Lower leg skin (tissue), 4 donors: ENCODE results near the gene HNRNPAB. TPM values are rescaled to one million over a fixed set of nuclear protein-coding genes. Genes with fewer than 3 reads are reported as not detected.

Source experiments
- DNase-seq, 2 donors: peaks; one replicate each; pipeline ENCODE4 v3.0.0-alpha.2; 2019; ENCODE audit warnings: low spot score in 2 of 2
- H3K4me3 ChIP-seq: fragments of 200-600 bp; sonication (generic); 2 replicates; pipeline ENCODE4 v1.5.1; 2017; ENCODE audit warnings: mild to moderate bottlenecking, low read depth; ENCODE audit not compliant: poor library complexity, severe bottlenecking
- POLR2A ChIP-seq, 2 donors: fragments of 450-650 bp; IDR thresholded peaks; one replicate each; pipeline ENCODE4 v1.6.1; 2016 to 2017; ENCODE audit warnings: antibody characterized with exemption in 2 of 2, mild to moderate bottlenecking in 1 of 2, moderate library complexity in 1 of 2
- WGBS, 2 donors: methylation state at CpG; one replicate each; pipeline ENCODE4 v1.1.5; 2018; 5-methylcytosine and 5-hydroxymethylcytosine counted together
- intact Hi-C: fragments of 100-400 bp; cut with DNase I; formaldehyde crosslinking; loops from one replicate; pipeline ENCODE4 v1.15.0; 2023; ENCODE audit warnings: low total_unique reads
- total RNA-seq, 4 donors: library from RNA; depleted of rRNA; stranded (reverse); fragments of >200 nt; gene quantifications; one replicate each; pipeline ENCODE4 v1.1.0, GENCODE V29; 2016
- TF ChIP-seq, protein P1 (sequence below), 3 donors: fragments of 450-650 bp; IDR thresholded peaks; one replicate each; pipeline ENCODE4 v1.5.1; 2016; ENCODE audit warnings: antibody characterized with exemption in 3 of 3, mild to moderate bottlenecking in 3 of 3, moderate library complexity in 2 of 3

The HNRNPAB gene
- total RNA-seq, 4 donors from 2014 or later, result 76.4 to 124 (median 102) TPM

DNA sequence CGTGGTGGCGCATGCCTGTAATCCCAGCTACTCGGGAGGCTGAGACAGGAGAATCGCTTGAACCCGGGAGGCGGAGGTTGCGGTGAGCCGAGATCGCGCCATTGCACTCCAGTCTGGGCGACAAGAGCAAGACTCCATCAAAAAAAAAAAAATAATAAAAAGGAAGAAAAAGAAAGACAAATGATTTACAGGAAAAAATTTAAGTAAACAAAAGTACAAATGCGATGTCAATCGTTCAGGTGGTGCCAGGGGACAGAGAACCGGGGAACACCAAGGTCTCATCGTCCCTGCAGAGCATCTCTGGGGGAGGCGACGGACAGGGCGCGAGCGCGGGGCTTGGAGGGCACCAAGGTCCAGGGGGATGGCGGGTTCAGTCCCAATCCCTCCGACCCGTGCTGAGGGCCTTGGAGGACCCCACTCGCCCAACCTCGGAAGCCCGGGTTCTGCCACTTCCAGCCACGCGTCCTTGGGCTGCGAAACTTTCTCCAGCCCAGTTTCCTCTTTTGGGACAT, 607 bp upstream of the HNRNPAB start:
- 25 to 26% methylated on average over 27 to 30 of the region's 30 CpGs for WGBS, 2 donors

DNA sequence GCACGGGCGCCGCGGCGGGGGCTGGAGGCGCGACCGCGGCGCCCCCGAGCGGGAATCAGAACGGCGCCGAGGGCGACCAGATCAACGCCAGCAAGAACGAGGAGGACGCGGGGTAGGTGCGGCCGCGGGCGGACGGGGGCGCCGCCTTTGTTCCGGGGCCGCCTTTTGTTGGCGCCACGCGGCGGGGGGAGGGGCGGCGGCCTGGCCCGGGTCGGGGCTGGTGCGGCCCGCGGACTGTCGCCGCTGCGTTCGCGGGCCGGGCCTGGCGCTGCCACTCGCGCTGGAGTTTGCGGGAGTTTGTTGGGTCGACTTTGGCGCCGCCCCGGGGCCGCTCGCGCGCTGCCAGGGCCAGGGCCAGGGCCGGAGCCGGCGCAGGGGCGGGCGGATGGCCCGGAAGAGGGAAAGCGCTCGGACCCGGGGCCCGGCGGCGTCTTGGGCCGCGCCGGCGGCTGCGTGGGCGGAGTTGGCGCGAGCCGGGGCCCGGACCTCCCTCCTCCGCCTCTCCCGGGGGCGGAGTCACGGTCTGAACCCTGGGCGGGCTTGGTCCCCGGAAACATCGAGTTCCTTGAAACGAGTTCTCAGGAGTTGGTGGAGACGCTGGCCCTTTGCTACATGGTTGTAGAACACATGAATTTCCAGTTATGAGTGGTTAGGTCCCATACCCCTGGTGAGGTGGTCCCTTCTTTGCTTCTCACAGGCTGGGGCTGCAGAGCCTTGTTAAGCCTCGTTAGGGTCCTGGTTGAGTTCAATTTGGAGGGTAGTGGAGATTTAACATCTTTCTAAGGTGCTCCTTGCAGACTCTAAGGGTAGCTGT, 809 bp downstream of the HNRNPAB start:
- peak; percentile 78 to 96 for DNase-seq
- WGBS, 2 donors, result 0 to 1% methylated on average over 5 to 23 of the region's 90 CpGs
- H3K4me3 ChIP-seq, result peak overlapping the region; percentile 97
- intact Hi-C loops, result no loop called here
- TF ChIP-seq, protein P1, sequence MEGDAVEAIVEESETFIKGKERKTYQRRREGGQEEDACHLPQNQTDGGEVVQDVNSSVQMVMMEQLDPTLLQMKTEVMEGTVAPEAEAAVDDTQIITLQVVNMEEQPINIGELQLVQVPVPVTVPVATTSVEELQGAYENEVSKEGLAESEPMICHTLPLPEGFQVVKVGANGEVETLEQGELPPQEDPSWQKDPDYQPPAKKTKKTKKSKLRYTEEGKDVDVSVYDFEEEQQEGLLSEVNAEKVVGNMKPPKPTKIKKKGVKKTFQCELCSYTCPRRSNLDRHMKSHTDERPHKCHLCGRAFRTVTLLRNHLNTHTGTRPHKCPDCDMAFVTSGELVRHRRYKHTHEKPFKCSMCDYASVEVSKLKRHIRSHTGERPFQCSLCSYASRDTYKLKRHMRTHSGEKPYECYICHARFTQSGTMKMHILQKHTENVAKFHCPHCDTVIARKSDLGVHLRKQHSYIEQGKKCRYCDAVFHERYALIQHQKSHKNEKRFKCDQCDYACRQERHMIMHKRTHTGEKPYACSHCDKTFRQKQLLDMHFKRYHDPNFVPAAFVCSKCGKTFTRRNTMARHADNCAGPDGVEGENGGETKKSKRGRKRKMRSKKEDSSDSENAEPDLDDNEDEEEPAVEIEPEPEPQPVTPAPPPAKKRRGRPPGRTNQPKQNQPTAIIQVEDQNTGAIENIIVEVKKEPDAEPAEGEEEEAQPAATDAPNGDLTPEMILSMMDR (IDR thresholded peaks at IDR 0.05), result no peak
- no peak for TF ChIP-seq POLR2A (IDR thresholded peaks at IDR 0.05)

More for the DNA sequence above, 607 bp upstream of the HNRNPAB start:
- intact Hi-C loops, result no loop called here
- H3K4me3 ChIP-seq, result peak overlapping the region; percentile 37
- TF ChIP-seq, protein P1 (IDR thresholded peaks at IDR 0.05), result no peak
- no peak for TF ChIP-seq POLR2A (IDR thresholded peaks at IDR 0.05)
- no peak for DNase-seq

DNA sequence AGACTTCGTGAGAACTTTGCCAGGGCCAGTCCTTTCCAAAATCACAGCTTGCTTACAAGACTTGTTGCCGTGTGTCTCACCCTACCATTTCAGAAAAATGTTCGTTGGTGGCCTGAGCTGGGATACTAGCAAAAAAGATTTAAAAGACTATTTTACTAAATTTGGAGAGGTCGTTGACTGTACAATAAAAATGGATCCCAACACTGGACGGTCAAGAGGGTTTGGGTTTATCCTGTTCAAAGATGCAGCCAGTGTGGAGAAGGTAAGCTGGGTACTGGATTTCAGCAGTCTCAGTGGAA, 1.4 kb downstream of the HNRNPAB start:
- 8 to 13% methylated on average over 5 of the region's 5 CpGs for WGBS, 2 donors
- intact Hi-C loops, result no loop called here
- TF ChIP-seq POLR2A (IDR thresholded peaks at IDR 0.05), result no peak
- TF ChIP-seq, protein P1 (IDR thresholded peaks at IDR 0.05), result no peak
- peak overlapping the region; percentile 97 for H3K4me3 ChIP-seq
- DNase-seq, result no peak

DNA sequence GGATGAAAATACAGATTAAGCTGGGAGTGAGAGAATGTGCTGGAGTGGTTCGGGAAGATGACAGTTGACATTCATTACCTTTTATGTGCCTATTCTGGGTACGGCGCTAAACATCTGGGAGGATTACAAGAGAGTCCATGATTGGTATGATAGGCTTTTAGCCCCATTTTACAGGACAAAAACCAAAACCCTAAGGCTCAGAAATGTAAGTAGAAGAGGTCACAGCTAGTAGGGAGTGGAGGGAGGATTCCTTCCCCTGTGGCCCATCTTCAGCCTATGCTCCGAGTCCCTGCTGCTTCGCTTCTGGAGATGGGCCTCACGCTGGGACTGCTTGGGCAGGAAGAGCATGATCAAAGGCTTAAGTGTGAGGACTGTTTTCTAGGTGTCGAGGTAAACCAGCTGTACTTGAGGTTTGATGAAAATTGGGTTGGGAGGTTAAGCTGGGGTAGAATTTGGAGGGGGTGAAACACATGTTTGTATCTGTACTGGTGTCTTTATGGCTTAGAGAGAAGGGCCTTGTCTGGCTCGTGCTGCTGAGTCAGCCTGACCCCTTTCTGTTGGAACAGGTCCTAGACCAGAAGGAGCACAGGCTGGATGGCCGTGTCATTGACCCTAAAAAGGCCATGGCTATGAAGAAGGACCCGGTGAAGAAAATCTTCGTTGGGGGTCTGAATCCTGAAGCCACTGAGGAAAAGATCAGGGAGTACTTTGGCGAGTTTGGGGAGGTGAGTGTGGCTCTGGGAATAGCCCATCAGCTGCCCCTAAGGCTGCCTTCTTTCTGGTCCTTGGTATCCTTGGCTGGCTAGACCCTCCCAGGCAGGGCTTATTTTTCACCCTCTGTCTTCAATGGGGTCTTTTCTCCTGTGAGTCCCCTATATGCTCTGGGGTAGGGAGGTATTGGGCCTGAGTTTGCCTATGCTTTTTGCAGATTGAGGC, 2.1 kb downstream of the HNRNPAB start:
- H3K4me3 ChIP-seq, result no peak overlapping the region
- intact Hi-C loops, result no loop called here
- no peak for DNase-seq
- TF ChIP-seq, protein P1 (IDR thresholded peaks at IDR 0.05), result no peak
- TF ChIP-seq POLR2A (IDR thresholded peaks at IDR 0.05), result no peak
- 52 to 53% methylated on average over 12 of the region's 12 CpGs for WGBS, 2 donors

DNA sequence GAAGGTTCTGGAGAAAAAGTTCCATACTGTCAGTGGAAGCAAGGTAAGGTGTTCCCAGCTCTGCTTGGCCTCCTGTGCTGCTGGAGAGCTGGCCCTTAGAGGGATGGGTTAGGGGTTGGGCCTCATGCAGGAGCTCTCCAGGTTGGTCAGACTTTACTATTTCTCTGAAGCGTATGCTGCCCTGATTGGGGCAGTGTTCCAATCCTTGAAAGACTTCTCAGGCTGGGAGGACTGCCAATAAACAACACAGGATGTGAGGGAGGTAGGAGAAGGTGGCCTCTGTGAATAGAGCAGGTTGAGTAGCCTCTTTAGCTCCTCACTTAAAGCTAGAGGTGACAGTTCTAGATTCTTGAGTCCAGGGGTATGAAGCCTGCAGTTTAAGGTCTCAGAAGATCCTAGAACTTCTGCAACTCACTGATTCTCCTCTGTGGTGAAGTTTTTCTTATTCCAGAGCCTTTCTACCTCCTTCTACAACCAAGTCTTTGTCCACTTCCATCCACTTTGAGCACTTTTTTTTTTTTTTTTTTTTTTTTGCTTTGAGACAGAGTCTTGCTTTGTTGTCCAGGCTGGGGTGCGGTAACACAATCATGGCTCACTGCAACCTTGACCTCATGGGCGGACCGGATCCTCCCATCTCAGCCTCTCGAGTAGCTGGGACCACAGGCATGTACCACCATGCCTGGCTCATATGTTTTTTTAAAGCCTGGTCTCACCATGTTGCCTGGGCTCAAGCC, 3.0 kb downstream of the HNRNPAB start:
- DNase-seq, result no peak
- H3K4me3 ChIP-seq, result no peak overlapping the region
- intact Hi-C loops, result no loop called here
- WGBS, 2 donors, result 62 to 67% methylated on average over 5 of the region's 5 CpGs
- TF ChIP-seq POLR2A (IDR thresholded peaks at IDR 0.05), result no peak
- TF ChIP-seq, protein P1 (IDR thresholded peaks at IDR 0.05), result no peak
